HepG2 (cell line): Measurements from ENCODE around the gene MNAT1. TPM values are rescaled to one million over a fixed set of nuclear protein-coding genes. Genes with fewer than 3 reads are reported as not detected.

ENCODE experiments used
- IRF2 ChIP-seq: IDR thresholded peaks from 2 replicates; pipeline ENCODE4 v1.6.1; 2018; ENCODE audit warnings: missing genetic modification reagents, missing compliant biosample characterization
- ISX ChIP-seq: sonication (generic); formaldehyde crosslinking; conservative IDR thresholded peaks from 2 replicates; pipeline ENCODE4 v1.5.0; 2020; ENCODE audit warnings: missing genetic modification reagents
- NR2F2 ChIP-seq: IDR thresholded peaks from 2 replicates; pipeline ENCODE4 v1.6.1; 2012; ENCODE audit warnings: low read depth, inconsistent platforms, borderline replicate concordance
- PITX1 ChIP-seq: sonication (generic); formaldehyde crosslinking; IDR thresholded peaks from 2 replicates; pipeline ENCODE4 v1.5.1; 2020; ENCODE audit warnings: mild to moderate bottlenecking, missing genetic modification reagents
- SRSF4 ChIP-seq: fragments of 200-400 bp; formaldehyde crosslinking; IDR thresholded peaks from one replicate; pipeline ENCODE4 v1.6.1; 2018; ENCODE audit warnings: mild to moderate bottlenecking, low read depth, low read length, moderate library complexity; ENCODE audit not compliant: poor library complexity, severe bottlenecking
- SUZ12 ChIP-seq: fragments of 150-350 bp; IDR thresholded peaks from 2 replicates; pipeline ENCODE4 v1.6.1; 2014; ENCODE audit warnings: low read depth, low read length
- TEAD2 ChIP-seq: sonication (generic); formaldehyde crosslinking; IDR thresholded peaks from 2 replicates; pipeline ENCODE4 v1.9.0; 2021; ENCODE audit warnings: missing genetic modification reagents
- ZMAT3 ChIP-seq: sonication (generic); formaldehyde crosslinking; conservative IDR thresholded peaks from 2 replicates; pipeline ENCODE4 v1.7.0; 2021; ENCODE audit warnings: missing genetic modification reagents
- ZNF121 ChIP-seq: sonication (generic); formaldehyde crosslinking; IDR thresholded peaks from 2 replicates; pipeline ENCODE4 v1.5.0; 2020; ENCODE audit warnings: mild to moderate bottlenecking, missing genetic modification reagents
- ZNF761 ChIP-seq: sonication (generic); formaldehyde crosslinking; conservative IDR thresholded peaks from 2 replicates; pipeline ENCODE4 v1.4.0; 2020; ENCODE audit warnings: mild to moderate bottlenecking, missing genetic modification reagents
- ZNF878 ChIP-seq: sonication (generic); formaldehyde crosslinking; IDR thresholded peaks from 2 replicates; pipeline ENCODE4 v1.8.1; 2023; ENCODE audit warnings: mild to moderate bottlenecking, missing genetic modification reagents, moderate library complexity
- polyA plus RNA-seq, 8 experiments: library from polyadenylated mRNA; depleted of rRNA in 3 of 8; stranded (reverse) in 7 of 8; unstranded in 1 of 8; fragments of >200 nt; fragmentation: Illumina TruSeq in 4 of 8; extraction: Trizol in 4 of 8; gene quantifications; 2 replicates each; pipeline versions ENCODE4 v1.2.1 to v1.2.3, GENCODE V29; 2011 to 2016; ENCODE audit warnings: low read depth in 4 of 8, missing spikeins in 1 of 8, mixed read lengths in 1 of 8; ENCODE audit not compliant: insufficient read depth in 1 of 8
- total RNA-seq, 5 experiments: library from RNA; depleted of rRNA; stranded (reverse); fragments of >200 nt; fragmentation: Illumina TruSeq; extraction: Trizol; gene quantifications; 2 replicates each; pipeline ENCODE4 v1.2.3, GENCODE V29; 2016; ENCODE audit warnings: low read depth in 1 of 5
- TF ChIP-seq, protein P1 (sequence below): sonication (generic); formaldehyde crosslinking; IDR thresholded peaks from 2 replicates; pipeline ENCODE4 v1.5.0; 2020; ENCODE audit warnings: mild to moderate bottlenecking, missing genetic modification reagents, moderate library complexity
- TF ChIP-seq, protein P2 (sequence below): IDR thresholded peaks from 2 replicates; pipeline ENCODE4 v1.4.0; 2020; ENCODE audit warnings: mild to moderate bottlenecking, missing genetic modification reagents
- TF ChIP-seq, protein P3 (sequence below): sonication (generic); formaldehyde crosslinking; conservative IDR thresholded peaks from 2 replicates; pipeline ENCODE4 v1.8.0; 2022; ENCODE audit warnings: mild to moderate bottlenecking, moderate library complexity, missing genetic modification reagents
- TF ChIP-seq, protein P4 (sequence below): sonication (generic); formaldehyde crosslinking; IDR thresholded peaks from 2 replicates; pipeline ENCODE4 v1.8.0; 2023; ENCODE audit warnings: mild to moderate bottlenecking, missing genetic modification reagents
- TF ChIP-seq, protein P5 (sequence below): sonication (generic); formaldehyde crosslinking; IDR thresholded peaks from 2 replicates; pipeline ENCODE4 v1.8.0; 2022; ENCODE audit warnings: missing genetic modification reagents, mild to moderate bottlenecking, inconsistent platforms, borderline replicate concordance
- TF ChIP-seq, protein P6 (sequence below): sonication (generic); formaldehyde crosslinking; IDR thresholded peaks from 2 replicates; pipeline ENCODE4 v1.5.1; 2020; ENCODE audit warnings: mild to moderate bottlenecking, moderate library complexity, missing genetic modification reagents

MNAT1 gene
- total and polyA plus RNA-seq, 2 of the 13 experiments (the other 11 are each of a cell fraction or from before 2014, with no cell fraction given), result 49.2 to 94.8 TPM

DNA sequence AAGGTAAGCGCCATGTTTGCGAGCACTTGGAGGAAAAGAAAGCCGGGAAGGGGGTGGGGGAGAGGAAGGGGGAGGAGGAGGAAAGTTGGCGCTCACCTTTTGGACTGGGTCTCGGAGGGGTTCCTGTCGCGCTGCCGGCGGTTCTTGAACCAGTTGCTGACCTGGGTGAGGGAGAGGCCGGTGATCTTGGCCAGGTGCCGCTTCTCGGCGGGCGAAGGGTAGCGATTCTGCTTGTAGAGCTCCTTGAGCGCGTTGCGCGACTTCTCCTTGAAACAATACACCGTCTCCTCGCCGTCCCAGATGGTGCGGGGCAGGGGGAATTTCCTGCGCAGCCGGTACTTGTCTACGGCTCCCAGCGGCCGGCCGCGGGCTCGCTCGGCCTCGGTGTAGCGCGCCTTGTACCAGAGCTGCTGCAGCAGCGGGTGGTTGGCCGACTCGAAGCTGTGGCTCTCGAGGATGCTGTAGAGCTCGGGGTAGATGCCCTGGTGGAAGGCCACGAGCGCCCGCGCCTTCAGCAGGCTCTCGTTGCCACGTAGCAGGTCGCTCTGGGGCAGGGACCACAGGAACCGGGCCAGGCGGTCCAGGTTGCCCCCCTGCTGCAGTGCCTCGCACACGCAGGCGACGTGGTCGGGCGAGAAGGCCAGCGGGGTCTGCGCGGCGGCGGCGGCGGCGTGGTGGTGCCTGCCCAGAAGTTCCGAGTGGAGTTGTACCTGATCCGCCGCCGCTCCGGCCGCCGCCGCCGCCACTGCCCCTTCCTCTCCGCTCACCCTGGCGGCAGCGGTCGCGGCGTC is 11.2 kb upstream of the MNAT1 start (continued):
- TF ChIP-seq, protein P1, sequence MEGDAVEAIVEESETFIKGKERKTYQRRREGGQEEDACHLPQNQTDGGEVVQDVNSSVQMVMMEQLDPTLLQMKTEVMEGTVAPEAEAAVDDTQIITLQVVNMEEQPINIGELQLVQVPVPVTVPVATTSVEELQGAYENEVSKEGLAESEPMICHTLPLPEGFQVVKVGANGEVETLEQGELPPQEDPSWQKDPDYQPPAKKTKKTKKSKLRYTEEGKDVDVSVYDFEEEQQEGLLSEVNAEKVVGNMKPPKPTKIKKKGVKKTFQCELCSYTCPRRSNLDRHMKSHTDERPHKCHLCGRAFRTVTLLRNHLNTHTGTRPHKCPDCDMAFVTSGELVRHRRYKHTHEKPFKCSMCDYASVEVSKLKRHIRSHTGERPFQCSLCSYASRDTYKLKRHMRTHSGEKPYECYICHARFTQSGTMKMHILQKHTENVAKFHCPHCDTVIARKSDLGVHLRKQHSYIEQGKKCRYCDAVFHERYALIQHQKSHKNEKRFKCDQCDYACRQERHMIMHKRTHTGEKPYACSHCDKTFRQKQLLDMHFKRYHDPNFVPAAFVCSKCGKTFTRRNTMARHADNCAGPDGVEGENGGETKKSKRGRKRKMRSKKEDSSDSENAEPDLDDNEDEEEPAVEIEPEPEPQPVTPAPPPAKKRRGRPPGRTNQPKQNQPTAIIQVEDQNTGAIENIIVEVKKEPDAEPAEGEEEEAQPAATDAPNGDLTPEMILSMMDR (CRISPR knock-in tag), result no peak
- no peak for TF ChIP-seq SUZ12
- TF ChIP-seq NR2F2, result no peak
- no peak for TF ChIP-seq ZNF121 (CRISPR knock-in tag)
- no peak for TF ChIP-seq ZNF878 (CRISPR knock-in tag)
- TF ChIP-seq, protein P2, sequence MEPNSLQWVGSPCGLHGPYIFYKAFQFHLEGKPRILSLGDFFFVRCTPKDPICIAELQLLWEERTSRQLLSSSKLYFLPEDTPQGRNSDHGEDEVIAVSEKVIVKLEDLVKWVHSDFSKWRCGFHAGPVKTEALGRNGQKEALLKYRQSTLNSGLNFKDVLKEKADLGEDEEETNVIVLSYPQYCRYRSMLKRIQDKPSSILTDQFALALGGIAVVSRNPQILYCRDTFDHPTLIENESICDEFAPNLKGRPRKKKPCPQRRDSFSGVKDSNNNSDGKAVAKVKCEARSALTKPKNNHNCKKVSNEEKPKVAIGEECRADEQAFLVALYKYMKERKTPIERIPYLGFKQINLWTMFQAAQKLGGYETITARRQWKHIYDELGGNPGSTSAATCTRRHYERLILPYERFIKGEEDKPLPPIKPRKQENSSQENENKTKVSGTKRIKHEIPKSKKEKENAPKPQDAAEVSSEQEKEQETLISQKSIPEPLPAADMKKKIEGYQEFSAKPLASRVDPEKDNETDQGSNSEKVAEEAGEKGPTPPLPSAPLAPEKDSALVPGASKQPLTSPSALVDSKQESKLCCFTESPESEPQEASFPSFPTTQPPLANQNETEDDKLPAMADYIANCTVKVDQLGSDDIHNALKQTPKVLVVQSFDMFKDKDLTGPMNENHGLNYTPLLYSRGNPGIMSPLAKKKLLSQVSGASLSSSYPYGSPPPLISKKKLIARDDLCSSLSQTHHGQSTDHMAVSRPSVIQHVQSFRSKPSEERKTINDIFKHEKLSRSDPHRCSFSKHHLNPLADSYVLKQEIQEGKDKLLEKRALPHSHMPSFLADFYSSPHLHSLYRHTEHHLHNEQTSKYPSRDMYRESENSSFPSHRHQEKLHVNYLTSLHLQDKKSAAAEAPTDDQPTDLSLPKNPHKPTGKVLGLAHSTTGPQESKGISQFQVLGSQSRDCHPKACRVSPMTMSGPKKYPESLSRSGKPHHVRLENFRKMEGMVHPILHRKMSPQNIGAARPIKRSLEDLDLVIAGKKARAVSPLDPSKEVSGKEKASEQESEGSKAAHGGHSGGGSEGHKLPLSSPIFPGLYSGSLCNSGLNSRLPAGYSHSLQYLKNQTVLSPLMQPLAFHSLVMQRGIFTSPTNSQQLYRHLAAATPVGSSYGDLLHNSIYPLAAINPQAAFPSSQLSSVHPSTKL, result no peak
- TF ChIP-seq, protein P3, sequence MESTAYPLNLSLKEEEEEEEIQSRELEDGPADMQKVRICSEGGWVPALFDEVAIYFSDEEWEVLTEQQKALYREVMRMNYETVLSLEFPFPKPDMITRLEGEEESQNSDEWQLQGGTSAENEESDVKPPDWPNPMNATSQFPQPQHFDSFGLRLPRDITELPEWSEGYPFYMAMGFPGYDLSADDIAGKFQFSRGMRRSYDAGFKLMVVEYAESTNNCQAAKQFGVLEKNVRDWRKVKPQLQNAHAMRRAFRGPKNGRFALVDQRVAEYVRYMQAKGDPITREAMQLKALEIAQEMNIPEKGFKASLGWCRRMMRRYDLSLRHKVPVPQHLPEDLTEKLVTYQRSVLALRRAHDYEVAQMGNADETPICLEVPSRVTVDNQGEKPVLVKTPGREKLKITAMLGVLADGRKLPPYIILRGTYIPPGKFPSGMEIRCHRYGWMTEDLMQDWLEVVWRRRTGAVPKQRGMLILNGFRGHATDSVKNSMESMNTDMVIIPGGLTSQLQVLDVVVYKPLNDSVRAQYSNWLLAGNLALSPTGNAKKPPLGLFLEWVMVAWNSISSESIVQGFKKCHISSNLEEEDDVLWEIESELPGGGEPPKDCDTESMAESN, result no peak
- no peak for TF ChIP-seq PITX1 (CRISPR knock-in tag)
- TF ChIP-seq TEAD2 (CRISPR knock-in tag), result no peak
- TF ChIP-seq ZMAT3, result no peak
- no peak for TF ChIP-seq SRSF4
- TF ChIP-seq, protein P4, sequence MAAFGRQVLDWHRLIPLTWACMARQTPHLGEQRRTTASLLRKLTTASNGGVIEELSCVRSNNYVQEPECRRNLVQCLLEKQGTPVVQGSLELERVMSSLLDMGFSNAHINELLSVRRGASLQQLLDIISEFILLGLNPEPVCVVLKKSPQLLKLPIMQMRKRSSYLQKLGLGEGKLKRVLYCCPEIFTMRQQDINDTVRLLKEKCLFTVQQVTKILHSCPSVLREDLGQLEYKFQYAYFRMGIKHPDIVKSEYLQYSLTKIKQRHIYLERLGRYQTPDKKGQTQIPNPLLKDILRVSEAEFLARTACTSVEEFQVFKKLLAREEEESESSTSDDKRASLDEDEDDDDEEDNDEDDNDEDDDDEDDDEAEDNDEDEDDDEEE (CRISPR knock-in tag), result no peak
- TF ChIP-seq ISX (CRISPR knock-in tag), result no peak
- TF ChIP-seq, protein P5, sequence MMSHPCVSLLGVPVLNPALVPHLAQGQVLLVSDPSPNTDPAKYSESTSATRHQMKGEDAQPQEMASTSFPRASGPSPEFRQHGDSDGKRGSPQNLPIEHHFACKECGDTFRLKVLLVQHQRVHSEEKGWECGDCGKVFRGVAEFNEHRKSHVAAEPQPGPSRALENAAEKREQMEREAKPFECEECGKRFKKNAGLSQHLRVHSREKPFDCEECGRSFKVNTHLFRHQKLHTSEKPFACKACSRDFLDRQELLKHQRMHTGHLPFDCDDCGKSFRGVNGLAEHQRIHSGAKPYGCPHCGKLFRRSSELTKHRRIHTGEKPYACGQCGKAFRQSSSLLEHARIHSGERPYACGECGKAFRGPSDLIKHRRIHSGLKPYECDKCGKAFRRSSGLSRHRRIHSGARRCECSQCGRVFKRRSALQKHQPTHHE (CRISPR knock-in tag), result peak; percentile 59; the same call in 1 of the 2 replicates
- TF ChIP-seq ZNF761, result no peak
- TF ChIP-seq IRF2 (CRISPR knock-in tag), result peak; percentile 52
- TF ChIP-seq, protein P6, sequence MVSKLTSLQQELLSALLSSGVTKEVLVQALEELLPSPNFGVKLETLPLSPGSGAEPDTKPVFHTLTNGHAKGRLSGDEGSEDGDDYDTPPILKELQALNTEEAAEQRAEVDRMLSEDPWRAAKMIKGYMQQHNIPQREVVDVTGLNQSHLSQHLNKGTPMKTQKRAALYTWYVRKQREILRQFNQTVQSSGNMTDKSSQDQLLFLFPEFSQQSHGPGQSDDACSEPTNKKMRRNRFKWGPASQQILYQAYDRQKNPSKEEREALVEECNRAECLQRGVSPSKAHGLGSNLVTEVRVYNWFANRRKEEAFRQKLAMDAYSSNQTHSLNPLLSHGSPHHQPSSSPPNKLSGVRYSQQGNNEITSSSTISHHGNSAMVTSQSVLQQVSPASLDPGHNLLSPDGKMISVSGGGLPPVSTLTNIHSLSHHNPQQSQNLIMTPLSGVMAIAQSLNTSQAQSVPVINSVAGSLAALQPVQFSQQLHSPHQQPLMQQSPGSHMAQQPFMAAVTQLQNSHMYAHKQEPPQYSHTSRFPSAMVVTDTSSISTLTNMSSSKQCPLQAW (CRISPR knock-in tag), result no peak
